OCI-LY3 (cell line): ENCODE data around the gene KEAP1.

Experiments used
- CTCF ChIP-seq: fragments of 200-600, 300-600 bp; sonication (generic); IDR thresholded peaks from 2 replicates; pipeline ENCODE4 v1.5.1; 2014; ENCODE audit warnings: antibody characterized with exemption, low read length, low read depth
- EZH2phosphoT487 ChIP-seq: fragments of 200-600 bp; shearing (Covaris generic); IDR thresholded peaks from 2 replicates; pipeline ENCODE4 v1.6.1; 2018; ENCODE audit warnings: antibody characterized with exemption, mixed run types, low read depth

- TF ChIP-seq CTCF (no peak), EZH2phosphoT487 (no peak)
Measured at GRCh38 chr19:10532457-10532856, 29.3 kb upstream of the KEAP1 start.
